GM12873 (cell line): ENCODE data around the gene SYNE4.

Experiments used
- TF ChIP-seq, protein P1 (sequence below): IDR thresholded peaks from 2 replicates; pipeline ENCODE4 v1.5.1; 2012; ENCODE audit warnings: low read depth, mild to moderate bottlenecking, moderate library complexity, low read length, control low read depth; ENCODE audit not compliant: insufficient read depth; ENCODE audit errors: missing control alignments

SYNE4 gene

DNA sequence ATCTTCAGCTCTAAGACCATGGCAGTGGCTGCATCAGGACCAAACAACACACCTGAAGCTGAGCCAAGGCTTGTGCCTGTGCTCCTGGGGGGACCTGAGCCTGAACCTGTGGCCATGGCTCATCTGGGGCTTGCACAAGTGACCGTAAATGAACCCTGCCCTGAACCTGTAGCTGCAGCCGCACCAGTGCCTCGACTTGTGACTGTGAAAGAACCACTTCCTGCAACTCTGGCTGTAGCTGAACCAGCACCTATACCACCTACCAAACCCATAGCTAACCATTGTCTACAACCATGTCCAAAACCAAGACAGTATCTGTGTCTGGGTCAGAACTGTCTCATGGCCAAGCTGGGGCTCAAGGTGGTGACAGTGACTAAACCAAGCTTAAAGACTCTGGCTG is 41.8 kb downstream of the SYNE4 start:
- TF ChIP-seq, protein P1, sequence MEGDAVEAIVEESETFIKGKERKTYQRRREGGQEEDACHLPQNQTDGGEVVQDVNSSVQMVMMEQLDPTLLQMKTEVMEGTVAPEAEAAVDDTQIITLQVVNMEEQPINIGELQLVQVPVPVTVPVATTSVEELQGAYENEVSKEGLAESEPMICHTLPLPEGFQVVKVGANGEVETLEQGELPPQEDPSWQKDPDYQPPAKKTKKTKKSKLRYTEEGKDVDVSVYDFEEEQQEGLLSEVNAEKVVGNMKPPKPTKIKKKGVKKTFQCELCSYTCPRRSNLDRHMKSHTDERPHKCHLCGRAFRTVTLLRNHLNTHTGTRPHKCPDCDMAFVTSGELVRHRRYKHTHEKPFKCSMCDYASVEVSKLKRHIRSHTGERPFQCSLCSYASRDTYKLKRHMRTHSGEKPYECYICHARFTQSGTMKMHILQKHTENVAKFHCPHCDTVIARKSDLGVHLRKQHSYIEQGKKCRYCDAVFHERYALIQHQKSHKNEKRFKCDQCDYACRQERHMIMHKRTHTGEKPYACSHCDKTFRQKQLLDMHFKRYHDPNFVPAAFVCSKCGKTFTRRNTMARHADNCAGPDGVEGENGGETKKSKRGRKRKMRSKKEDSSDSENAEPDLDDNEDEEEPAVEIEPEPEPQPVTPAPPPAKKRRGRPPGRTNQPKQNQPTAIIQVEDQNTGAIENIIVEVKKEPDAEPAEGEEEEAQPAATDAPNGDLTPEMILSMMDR: no peak

DNA sequence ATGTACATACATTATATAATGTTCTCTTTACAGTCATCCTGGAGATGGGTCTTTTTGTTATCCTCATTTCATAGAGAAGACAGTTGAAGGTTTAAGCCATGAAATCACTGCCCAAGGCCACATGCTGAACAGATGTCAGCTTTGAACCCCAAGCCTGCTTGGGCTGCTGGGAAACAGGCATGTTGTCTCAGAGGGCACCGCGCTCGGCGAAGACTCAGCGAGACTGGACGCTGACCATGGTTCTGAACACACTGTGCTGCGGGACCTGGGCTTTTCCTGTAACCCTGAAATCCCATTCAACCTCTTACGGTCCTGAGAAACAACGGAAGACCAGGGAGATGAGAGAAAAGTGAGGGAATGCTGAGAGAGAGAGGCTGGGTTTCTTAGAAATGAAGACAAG is 45.1 kb downstream of the SYNE4 start:
- TF ChIP-seq, protein P1: no peak

DNA sequence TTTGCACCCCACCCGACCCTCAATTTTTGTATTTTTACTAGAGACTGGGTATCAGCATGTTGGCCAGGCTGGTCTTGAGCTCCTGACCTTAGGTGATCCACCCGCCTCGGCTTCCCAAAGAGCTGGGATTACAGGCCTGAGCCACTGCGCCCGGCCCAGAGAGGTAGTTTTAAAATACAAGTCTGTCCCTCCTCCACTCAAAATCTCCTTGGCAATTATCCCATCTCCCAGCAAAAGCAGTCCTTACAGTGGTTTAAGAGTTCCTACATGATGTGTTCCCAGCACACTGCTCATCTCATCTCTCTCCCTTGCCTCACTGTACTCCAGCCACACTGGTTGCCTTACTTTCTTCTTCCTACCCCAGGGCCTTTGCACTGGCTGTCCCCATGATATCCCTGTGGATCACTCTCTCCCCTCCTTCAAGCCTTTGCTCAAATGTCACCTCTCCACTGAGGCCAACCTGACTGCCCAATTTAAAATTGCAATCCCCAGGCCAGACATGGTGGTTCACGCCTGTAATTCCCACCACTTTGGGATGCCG is 48.1 kb downstream of the SYNE4 start:
- TF ChIP-seq, protein P1: no peak

DNA sequence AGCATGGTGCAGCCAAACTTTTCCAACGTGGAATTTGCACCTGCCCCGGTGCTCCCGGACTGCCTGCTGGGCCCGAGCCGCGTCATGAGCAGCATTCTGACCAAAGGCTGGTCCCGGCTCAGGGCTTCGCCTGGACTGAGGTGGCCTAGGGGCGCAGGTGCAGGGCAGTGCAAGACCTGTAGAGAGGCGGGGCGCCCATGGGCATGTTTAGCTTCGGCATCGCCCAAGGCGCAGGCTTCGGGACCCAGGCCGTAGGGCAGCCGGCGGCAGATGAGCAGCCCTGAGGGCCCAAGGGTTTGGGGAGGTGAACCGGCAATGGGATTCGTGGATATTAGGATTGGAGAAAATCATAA is 48.7 kb downstream of the SYNE4 start:
- TF ChIP-seq, protein P1: no peak

DNA sequence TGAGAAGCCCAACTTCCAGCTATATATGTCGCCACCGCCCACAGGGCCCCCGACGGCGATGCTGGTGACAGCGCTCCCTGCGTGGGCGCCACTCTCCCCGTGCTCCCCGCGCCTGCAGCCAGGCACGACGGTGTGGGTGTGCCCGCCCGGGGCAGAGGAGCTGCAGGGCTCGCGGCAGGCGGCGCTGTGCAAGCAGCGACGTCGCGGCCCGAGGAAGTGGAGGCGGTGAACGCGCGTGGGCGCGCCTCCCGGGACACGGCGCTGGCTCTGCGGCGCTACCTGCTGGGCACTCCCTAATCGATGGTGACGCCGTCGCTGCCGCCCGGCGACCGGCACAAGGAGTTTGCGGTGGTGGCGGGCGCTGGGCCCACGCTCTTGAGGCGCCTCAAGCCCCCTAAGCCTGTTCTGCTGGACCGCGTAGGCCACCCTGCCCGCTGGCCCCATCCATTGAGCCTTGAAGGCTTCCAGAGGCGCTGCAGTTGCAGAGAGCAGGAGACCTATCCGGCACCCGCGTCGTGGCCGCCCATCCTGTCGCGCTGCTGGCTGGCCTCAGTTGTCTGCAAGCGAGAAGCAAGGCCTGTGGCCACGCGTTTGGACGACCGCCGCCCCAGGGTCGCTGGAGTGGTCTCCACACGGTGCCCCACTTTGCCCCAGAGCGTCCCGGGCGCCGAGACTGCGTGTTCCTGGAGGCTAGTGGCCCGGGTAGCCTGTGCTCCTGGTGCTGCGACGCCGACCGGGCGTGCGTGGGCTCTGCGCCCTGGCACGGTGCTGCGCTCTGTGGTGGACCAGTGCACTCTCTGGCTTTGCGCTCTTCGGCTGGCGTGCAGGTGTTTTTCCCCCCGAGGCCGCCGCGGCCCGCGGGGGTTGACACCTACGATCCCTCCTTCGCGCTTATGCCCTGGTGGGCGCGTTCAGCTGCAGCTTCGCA is 49.3 kb downstream of the SYNE4 start:
- TF ChIP-seq, protein P1: peak; percentile 53

DNA sequence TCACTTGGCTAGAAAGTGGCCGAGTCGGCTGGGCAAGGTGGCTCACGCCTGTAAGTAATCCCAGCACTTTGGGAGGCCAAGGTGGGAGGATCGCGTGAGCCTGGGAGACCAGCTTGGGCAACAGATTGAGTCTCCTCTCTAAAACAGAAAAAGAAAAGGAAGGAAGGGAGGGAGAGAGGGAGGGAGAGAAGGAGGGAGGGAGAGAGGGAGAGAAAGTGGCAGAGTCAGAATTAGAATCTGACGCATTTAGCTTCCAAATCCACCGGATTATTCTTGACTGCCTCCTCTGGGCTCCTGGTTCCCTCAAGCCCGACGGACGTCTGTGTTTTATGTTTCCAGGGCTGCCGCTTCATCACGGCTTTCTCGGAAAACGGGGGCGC is 50.0 kb downstream of the SYNE4 start:
- TF ChIP-seq, protein P1: no peak

DNA sequence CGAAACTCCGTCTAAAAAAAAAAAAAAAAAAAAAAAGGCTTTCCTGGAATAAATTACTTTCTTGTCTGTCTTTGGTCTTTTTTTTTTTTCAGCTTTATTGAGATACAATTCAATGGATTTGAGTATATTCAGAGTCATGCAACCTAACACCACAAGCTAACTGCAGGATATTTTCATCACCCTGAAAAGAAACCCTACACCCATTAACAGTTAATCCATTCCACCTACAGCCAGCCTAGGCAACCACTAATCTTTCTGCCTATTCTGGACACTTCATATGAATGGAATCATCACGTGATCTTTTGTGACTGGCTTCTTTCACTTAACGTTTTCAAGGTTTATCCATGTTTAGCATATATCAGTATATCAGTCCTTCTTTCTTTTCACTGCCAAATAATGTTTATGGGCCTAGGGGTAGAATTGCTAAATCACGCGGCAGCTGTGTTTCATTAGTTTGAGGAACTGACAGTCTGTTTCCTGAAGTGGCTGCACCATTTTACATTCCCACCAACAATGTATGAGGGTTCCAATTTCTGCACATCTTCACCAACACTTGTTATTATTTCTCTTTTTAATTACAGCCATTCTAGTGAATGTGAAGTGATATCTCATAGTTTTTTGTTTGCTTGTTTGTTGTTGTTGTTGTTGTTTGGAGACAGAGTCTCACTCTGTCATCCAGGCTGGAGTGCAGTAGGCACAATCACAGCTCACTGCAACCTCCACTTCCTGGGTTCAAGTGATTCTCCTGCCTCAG is 52.6 kb downstream of the SYNE4 start:
- TF ChIP-seq, protein P1: no peak
